ENCODE measurements around the gene IL1F10.

The IL1F10 gene

DNA sequence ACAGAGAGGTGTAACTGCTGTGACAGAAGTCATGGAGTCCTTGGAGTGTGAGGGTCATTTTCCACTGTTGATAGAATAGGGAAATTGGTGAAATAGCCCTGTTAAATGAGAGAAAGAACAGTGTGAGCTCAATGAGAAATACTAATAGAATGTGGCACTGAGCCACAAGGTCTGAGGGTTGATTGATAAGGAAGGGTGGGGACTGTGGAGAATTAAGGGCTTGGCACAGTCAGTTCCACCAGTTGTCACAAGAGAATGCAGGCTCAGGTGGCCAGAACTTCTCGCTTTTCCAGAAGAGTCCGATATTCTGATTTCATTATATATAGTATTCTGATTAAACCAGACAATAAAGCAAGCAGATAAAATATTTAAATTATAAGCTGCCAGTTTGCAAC is 50.5 kb downstream of the IL1F10 start:
- H3K4me3 ChIP-seq (ENCODE audit: low read depth, low read length): no peak overlapping the region
- TF ChIP-seq CTCF (IDR thresholded peaks at IDR 0.05; ENCODE audit: low read depth, low read length): no peak

DNA sequence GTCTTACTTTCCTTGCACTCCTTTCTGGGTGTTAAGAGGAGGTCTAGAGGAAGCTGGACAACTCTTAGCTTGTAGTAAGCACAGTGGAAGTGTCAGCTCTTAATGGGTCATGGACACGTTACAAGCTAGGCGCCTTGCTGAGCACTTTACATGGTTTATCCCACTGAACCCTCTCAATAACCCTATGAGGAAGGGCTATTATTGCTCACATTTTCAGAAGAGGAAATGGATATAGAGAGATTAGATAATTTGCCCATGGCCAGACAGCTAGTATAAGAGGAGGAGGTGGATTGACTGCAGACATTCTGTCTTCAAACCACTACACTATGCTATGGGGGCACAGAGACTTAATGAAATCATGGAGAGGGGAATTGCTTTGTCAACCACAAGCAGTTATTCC is 51.3 kb downstream of the IL1F10 start:
- no peak for TF ChIP-seq CTCF (IDR thresholded peaks at IDR 0.05; ENCODE audit: low read depth, low read length)
- H3K4me3 ChIP-seq (ENCODE audit: low read depth, low read length): no peak overlapping the region

GRCh38 chr2:113120861-113121260 is 53.1 kb downstream of the IL1F10 start:
- TF ChIP-seq CTCF (IDR thresholded peaks at IDR 0.05; ENCODE audit: low read depth, low read length): no peak
- H3K4me3 ChIP-seq (ENCODE audit: low read depth, low read length): no peak overlapping the region

GRCh38 chr2:113122364-113122763 is 54.6 kb downstream of the IL1F10 start:
- H3K4me3 ChIP-seq (ENCODE audit: low read depth, low read length): no peak overlapping the region
- no peak for TF ChIP-seq CTCF (IDR thresholded peaks at IDR 0.05; ENCODE audit: low read depth, low read length)

GRCh38 chr2:113123726-113124125 is 56.0 kb downstream of the IL1F10 start:
- no peak for TF ChIP-seq CTCF (IDR thresholded peaks at IDR 0.05; ENCODE audit: low read depth, low read length)
- H3K4me3 ChIP-seq (ENCODE audit: low read depth, low read length): no peak overlapping the region

- no peak overlapping the region for H3K4me3 ChIP-seq (ENCODE audit: low read depth, low read length)
- TF ChIP-seq CTCF (IDR thresholded peaks at IDR 0.05; ENCODE audit: low read depth, low read length): no peak
Observed at GRCh38 chr2:113124181-113124961, 56.6 kb downstream of the IL1F10 start.

All from WI38 (cell line).